ENCODE results near the gene EPYC.

DNA sequence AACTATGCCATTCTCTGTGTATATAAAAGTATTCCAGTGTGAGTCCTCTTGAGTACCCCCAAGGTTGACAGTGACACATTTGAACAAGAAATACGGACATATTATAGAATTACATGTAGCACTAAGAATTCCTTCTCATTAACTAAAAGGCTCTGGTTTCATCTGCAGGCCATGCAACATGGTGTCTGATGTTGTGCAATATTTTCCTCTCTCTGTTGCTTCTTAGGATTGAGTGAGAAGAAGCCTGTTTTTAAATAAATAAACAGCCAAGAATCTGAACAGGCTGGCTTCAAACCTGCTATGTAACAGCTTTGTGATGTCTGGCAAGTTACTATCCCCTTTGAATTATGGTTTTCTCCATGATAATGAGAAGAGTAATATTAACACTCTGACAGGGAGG, 27.5 kb downstream of the EPYC start:
- TF ChIP-seq, protein P1, sequence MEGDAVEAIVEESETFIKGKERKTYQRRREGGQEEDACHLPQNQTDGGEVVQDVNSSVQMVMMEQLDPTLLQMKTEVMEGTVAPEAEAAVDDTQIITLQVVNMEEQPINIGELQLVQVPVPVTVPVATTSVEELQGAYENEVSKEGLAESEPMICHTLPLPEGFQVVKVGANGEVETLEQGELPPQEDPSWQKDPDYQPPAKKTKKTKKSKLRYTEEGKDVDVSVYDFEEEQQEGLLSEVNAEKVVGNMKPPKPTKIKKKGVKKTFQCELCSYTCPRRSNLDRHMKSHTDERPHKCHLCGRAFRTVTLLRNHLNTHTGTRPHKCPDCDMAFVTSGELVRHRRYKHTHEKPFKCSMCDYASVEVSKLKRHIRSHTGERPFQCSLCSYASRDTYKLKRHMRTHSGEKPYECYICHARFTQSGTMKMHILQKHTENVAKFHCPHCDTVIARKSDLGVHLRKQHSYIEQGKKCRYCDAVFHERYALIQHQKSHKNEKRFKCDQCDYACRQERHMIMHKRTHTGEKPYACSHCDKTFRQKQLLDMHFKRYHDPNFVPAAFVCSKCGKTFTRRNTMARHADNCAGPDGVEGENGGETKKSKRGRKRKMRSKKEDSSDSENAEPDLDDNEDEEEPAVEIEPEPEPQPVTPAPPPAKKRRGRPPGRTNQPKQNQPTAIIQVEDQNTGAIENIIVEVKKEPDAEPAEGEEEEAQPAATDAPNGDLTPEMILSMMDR (IDR thresholded peaks at IDR 0.05), result no peak
- no peak for TF ChIP-seq POLR2AphosphoS5 (IDR thresholded peaks at IDR 0.05)
- TF ChIP-seq EP300 (IDR thresholded peaks at IDR 0.05), result no peak
- TF ChIP-seq POLR2A (IDR thresholded peaks at IDR 0.05; ENCODE audit: low read depth), result no peak
